GM19043 (cell line): Measurements from ENCODE around the gene PIGN.
"Not testable (repeated sequence)": the region's sequence is repeated elsewhere in the genome, so short reads cannot be mapped to it uniquely, and the experiment has no call there.

Experiments used
- ATAC-seq: cut with Tn5 transposase; IDR thresholded peaks from one replicate; pipeline ENCODE4 v1.9.1; 2021; ENCODE audit warnings: low read depth; ENCODE audit not compliant: unreplicated experiment

The PIGN gene

GRCh38 chr18:62069556-62069955 is 117.3 kb downstream of the PIGN start:
- ATAC-seq = no peak

DNA sequence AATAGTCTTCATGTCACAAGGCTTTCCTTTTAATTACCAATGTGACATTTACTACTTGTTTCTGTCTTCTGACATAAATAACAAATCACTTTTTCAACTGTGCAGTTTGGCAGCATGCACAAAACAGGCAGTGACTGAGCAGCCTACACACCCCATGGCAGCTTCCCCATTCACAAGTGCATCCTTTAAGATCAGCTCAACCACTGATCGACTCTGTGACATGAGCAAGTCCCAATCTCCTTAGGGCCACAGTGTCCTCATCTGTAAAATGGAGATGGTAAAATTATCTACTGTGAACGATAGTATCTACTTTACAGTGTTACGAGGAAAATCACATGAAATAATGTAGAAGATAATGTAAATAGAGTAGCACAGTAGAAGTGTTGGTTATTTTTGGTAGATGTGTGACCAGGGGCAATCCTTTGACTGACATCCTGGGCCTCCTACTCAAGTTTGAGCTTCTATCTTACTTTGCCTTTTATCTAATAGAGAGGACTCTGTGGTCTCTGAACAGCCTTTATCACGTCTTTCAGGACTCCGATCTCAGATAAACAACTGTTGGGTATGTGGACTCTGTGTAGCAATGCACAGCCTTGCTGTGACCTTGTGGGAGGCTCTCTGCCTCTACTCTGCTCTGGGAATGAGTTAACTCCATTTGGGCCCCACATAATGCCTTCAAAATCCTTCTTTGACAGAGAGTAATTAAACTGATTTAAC is 120.6 kb downstream of the PIGN start:
- no peak for ATAC-seq

- ATAC-seq = no peak
Measured at GRCh38 chr18:62064361-62064760, 122.5 kb downstream of the PIGN start.

GRCh38 chr18:62061821-62062478 is 124.9 kb downstream of the PIGN start:
- ATAC-seq = no peak

DNA sequence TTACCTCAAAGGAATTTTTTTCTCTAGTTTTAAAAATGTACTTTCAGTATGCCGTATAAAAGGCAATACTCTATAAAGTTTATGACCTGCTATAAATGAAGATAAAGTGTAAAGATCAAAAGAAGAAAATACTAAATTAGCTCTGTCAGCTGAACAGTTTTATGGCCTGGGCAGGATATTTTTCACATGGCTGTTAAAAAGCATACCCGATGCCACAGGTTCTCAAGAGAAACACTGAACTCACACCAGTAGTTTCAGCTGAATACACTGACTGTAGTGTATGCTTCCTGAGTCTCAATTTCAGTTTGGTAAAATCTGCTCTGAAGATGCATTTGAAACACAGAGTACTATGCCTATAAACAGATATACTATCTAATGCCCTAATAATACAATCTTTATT is 126.0 kb downstream of the PIGN start:
- no peak for ATAC-seq

GRCh38 chr18:62054929-62055498 is 131.8 kb downstream of the PIGN start:
- ATAC-seq = no peak

GRCh38 chr18:62048279-62048678 is 138.6 kb downstream of the PIGN start:
- no peak for ATAC-seq

- no peak for ATAC-seq
Measured at GRCh38 chr18:62045316-62045715, 141.5 kb downstream of the PIGN start.

DNA sequence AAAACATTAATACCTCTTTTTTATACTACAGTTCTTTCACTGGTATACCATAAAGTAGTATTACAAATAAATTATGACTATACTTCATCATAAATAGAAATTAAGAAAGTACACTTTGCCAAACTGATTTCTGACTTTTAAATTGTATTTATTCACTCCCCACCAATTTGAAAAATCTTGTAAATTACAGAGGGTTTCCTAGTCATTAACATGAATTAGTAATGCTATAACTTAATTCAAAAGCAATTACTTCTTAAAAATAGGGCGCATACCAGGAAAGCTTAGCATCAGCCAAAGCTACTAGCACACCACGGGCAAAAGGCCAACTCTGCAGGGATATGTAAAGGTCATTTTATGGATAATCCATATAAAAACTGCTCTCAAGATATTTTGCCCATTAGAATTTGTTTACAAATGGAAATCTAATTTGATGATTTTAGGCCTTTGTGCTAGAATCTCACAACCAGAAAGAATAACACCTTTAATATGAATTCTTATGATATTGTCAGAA is 142.3 kb downstream of the PIGN start:
- ATAC-seq = no peak

- ATAC-seq = no peak
Measured at GRCh38 chr18:62037989-62038778, 148.7 kb downstream of the PIGN start.

DNA sequence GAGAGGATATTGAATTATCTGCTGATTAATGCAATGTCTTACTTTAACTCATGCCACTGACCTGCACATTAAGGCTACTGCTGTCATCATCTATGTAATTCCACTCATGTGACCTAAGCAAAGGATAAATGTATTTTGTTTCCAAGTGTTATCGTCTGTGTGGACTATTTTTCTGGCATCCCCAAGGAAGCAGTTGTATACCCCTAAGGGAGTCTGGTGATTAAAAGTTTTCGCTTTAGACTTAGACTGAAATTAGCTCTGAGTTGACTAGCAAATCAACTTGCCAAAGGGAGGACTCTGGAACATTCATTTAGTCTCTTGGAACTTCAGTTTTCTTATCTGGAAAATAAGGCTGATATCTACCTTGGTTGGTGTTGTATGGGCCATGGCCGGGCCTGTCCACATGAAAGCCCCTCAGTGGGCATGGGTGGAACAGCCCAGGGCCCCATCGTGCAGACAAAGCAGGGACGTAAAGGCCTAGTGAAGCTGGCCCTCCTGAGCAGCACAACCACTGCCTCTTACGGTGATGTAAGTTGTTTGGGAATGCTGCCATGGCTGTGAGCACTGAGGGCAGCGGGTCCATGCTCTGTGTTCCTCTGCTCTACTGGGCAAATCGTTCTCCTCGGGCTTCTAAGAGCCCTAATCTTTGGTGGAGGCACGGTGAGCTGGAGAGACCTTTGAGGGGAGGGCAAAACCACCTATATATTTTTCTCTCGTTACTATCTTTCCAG is 149.7 kb downstream of the PIGN start:
- no peak for ATAC-seq

DNA sequence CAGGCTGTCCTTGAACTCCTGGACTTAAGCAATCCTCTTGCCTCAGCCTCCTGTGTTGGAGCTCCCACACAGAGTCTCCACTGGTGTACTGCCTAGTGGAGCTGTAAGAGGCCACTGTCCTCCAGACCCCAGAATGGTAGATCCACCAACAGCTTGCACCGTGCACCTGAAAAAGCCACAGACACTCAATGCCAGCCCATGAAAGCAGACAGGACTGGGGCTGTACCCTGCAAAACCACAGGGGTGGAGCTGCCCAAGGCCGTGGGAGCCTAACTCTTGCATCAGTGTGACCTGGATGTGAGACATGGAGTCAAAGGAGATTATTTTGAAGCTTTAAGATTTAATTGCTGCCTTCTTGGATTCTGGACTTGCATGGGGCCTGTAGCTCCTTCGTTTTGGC is 152.6 kb downstream of the PIGN start:
- ATAC-seq = not testable (repeated sequence)

GRCh38 chr18:62033756-62034155 is 153.1 kb downstream of the PIGN start:
- ATAC-seq = no peak

DNA sequence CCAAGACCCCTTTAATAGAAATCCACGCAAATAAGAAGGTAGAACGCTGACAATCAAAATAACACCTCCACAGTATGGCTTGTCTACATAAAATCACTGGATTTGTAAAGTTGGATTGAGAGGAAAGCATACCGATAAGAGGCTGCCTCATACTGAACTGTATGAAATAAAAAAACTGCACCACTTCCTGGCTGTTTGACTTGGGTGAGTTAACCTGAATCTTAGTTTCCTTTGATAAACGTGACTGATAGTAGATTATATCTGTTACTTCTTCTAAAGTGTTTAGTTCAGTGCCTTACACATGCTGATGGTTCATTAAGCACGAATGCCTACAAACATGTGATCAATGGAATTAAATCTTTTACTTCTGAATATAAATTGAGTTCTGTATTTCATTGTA is 153.6 kb downstream of the PIGN start:
- no peak for ATAC-seq

GRCh38 chr18:62030091-62030985 is 156.5 kb downstream of the PIGN start:
- no peak for ATAC-seq

GRCh38 chr18:62028715-62029114 is 158.1 kb downstream of the PIGN start:
- ATAC-seq = no peak

GRCh38 chr18:62027914-62028520 is 158.8 kb downstream of the PIGN start:
- no peak for ATAC-seq

GRCh38 chr18:62026586-62026985 is 160.3 kb downstream of the PIGN start:
- ATAC-seq = no peak

- no peak for ATAC-seq
Measured at GRCh38 chr18:62024983-62025382, 161.9 kb downstream of the PIGN start.
